GM21737 (cell line): ENCODE measurements around the gene MUC5B.

Experiments
- ATAC-seq: cut with Tn5 transposase; IDR thresholded peaks from one replicate; pipeline ENCODE4 v1.9.1; 2021; ENCODE audit warnings: mild to moderate bottlenecking, moderate library complexity; ENCODE audit not compliant: unreplicated experiment

Gene MUC5B

GRCh38 chr11:1293619-1294015, 70.8 kb downstream of the MUC5B start:
- ATAC-seq = no peak

- ATAC-seq = no peak
Measured at GRCh38 chr11:1295086-1295485, 72.2 kb downstream of the MUC5B start.

- no peak for ATAC-seq
Measured at GRCh38 chr11:1295591-1295990, 72.7 kb downstream of the MUC5B start.

GRCh38 chr11:1296287-1296686, 73.4 kb downstream of the MUC5B start:
- no peak for ATAC-seq

GRCh38 chr11:1297011-1297575, 74.2 kb downstream of the MUC5B start:
- ATAC-seq = no peak

GRCh38 chr11:1297576-1298473, 75.0 kb downstream of the MUC5B start:
- ATAC-seq = no peak

- ATAC-seq = no peak
Measured at GRCh38 chr11:1298695-1299492, 76.0 kb downstream of the MUC5B start.

GRCh38 chr11:1299621-1300020, 76.8 kb downstream of the MUC5B start:
- ATAC-seq = no peak

- ATAC-seq = no peak
Measured at GRCh38 chr11:1300121-1300520, 77.3 kb downstream of the MUC5B start.

GRCh38 chr11:1300569-1301187, 77.8 kb downstream of the MUC5B start:
- no peak for ATAC-seq

GRCh38 chr11:1301220-1302000, 78.5 kb downstream of the MUC5B start:
- ATAC-seq = no peak

GRCh38 chr11:1302041-1302460, 79.2 kb downstream of the MUC5B start:
- no peak for ATAC-seq

- ATAC-seq = no peak
Measured at GRCh38 chr11:1302461-1303125, 79.7 kb downstream of the MUC5B start.

GRCh38 chr11:1303126-1303821, 80.4 kb downstream of the MUC5B start:
- no peak for ATAC-seq

- ATAC-seq = no peak
Measured at GRCh38 chr11:1303973-1304372, 81.1 kb downstream of the MUC5B start.

GRCh38 chr11:1304380-1304779, 81.5 kb downstream of the MUC5B start:
- no peak for ATAC-seq

GRCh38 chr11:1305063-1305495, 82.2 kb downstream of the MUC5B start:
- no peak for ATAC-seq

GRCh38 chr11:1305501-1306056, 82.7 kb downstream of the MUC5B start:
- ATAC-seq = no peak
